ENCODE results near the gene MCL1. TPM values are rescaled to one million over a fixed set of nuclear protein-coding genes. Genes with fewer than 3 reads are reported as not detected.
A peak's percentile ranks its signal among the peaks of the same experiment; 100 is the strongest.
"Not testable (repeated sequence)": the region's sequence is repeated elsewhere in the genome, so short reads cannot be mapped to it uniquely, and the experiment has no call there.

Gene MCL1
- total RNA-seq, 1 donor from 2014 or later = 85.9 TPM

DNA sequence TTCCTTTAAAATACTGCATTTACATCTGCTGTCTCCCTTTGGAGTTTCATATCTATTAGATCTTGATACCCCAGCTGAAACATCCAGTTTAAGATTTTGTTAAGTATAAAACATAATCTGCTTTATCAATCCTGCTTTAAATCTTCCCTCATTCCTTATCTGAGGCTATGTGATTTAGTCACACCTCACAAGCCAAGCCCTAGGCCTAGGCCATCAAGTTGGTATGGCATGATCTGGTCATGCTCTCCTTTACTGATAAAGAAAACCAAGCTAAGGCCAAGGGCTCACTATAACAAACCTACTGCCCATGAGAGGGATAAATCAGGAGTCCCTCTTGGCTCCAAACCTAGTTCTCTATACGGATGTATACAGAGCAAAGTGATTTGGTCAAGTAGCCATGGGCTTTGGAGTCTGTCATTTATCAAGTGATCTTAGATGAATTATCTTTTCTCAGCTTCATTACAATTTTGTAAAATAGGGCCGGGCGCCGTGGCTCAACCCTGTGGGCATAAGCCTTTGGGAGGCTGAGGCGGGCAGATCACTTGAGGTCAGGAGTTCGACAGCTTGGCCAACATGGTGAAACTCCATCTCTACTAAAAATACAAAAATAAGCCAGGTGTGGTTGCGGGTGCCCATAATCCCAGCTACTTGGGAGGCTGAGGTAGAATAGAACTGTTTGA, 27.2 kb upstream of the MCL1 start:
- DNase-seq = no peak
- intact Hi-C loops (cut with DNase I) = no loop called here
- no peak for ATAC-seq (ENCODE audit: poor library complexity)

DNA sequence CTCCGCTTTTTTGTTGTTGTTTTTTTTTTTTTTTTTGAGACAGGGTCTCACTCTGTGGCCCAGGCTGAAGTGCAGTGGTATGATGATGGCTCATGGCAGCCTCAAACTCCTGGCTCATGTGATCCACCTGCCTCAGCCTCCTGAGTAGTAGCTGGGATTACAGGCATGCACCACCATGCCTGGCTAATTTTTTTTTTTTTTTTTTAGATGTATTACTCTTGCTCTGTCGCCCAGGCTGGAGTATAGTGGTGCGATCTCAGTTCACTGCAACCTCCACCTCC, 26.0 kb upstream of the MCL1 start:
- ATAC-seq (ENCODE audit: poor library complexity); intact Hi-C loops (cut with DNase I); DNase-seq: not testable (repeated sequence)

DNA sequence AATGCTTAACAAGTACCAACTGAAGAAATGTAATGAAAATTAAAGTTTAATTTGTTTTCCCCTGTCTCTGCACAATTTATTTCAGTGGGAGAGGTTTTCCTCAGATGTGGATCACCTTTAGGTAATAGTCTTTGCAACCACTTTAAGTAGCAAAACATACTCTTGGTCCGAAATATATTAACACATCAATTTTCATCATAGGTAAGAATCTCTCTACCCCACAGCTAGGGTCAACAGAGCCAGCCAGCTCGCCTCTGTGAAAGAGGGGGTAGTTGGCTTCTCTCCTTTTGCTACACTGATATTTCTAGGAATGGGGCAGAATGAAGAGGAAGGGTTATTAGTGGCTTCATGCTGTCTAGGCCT, 24.8 kb upstream of the MCL1 start:
- DNase-seq = no peak
- intact Hi-C loops (cut with DNase I) = no loop called here
- no peak for ATAC-seq (ENCODE audit: poor library complexity)

DNA sequence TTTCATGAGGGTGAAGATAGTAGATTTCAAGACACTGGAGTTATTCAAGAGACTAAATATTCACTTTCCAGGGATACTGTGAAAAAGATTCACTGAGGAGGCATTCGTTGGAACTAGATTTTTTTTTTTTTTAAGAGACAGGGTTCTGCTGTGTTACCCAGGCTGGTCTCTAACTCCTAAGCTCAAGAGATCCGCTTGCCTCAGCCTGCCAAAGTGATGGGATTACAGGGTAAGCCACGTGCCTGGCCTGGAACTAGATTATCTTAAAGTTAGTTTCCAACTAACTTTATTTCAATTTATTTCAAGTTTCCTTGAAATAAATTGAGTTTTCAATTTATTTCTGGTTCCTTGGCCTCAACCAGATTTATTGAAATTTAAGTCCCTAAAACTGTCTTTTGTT, 24.3 kb upstream of the MCL1 start:
- DNase-seq = no peak
- ATAC-seq (ENCODE audit: poor library complexity) = no peak
- intact Hi-C loops (cut with DNase I) = no loop called here

DNA sequence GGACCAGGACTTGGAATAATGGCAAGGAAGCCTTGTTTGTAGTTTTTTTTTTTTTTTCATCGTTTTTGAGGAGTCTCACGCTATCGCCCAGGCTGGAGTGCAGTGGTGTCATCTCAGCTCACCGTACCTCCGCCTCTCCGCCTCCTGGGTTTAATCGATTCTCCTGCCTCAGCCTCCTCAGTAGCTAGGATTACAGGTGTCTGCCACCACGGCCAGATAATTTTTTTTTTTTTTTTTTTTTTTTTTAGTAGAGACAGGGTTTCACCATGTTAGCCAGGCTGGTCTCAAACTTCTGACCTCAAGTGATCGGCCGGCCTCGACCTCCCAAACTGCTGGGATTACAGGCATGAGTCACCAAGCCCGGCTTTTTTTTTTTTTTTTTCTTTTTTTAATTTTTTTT, 23.0 kb upstream of the MCL1 start:
- intact Hi-C loops (cut with DNase I); DNase-seq; ATAC-seq (ENCODE audit: poor library complexity): not testable (repeated sequence)

DNA sequence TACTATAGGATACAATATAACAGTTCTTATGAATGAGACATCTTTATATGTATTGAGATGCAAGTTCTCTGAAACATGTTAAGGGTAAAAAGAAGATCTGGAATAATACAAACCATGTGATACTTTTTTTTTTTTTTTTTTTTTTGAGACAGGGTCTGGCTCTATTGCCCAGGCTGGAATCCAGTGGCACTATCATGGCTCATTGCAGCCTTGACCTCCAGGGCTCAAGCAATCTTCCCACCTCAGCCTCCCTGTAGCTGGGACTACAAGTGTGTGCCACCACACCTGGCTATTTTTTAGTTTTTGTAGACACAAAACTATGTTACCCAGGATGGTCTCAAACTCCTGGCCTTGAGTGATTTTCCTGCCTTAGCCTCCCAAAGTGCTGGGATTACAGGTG, 22.1 kb upstream of the MCL1 start:
- intact Hi-C loops (cut with DNase I) = no loop called here
- ATAC-seq (ENCODE audit: poor library complexity) (no peak), DNase-seq (no peak)

DNA sequence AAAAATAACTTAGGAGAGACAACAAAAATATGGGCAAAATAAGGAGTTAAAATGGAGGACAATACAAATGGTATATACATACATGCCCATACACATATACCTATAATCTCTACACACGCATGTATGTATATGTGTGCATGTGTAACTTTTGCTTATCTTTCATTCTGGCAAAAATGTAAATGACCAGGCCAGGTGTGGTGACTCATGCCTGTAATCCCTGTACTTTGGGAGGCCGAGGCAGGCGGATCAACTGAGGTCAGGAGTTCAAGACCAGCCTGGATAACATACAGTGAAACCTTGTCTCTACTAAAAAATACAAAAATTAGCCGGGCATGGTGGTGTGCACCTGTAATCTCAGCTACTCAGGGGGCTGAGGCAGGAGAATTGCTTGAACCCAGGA, 18.9 kb upstream of the MCL1 start:
- ATAC-seq (ENCODE audit: poor library complexity); intact Hi-C loops (cut with DNase I); DNase-seq: not testable (repeated sequence)

DNA sequence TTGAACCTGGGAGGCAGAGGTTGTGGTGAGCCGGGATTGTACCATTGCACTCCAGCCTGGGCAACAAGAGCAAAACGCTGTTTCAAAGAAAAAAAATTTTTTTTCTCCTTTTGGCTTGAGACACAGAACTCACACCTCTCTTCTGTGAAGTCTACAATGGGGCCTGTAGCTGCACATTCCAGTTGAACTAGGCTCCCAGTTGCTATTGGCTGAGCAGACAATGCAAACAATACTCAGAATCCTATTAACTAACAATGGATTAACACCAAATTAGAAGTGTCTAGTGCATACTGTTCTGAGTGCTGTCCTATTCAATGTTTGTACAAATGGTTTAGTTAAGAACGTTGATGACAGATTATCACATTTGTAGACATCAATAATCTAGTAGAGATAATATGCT, 17.6 kb upstream of the MCL1 start:
- intact Hi-C loops (cut with DNase I) = no loop called here
- DNase-seq = no peak
- no peak for ATAC-seq (ENCODE audit: poor library complexity)

DNA sequence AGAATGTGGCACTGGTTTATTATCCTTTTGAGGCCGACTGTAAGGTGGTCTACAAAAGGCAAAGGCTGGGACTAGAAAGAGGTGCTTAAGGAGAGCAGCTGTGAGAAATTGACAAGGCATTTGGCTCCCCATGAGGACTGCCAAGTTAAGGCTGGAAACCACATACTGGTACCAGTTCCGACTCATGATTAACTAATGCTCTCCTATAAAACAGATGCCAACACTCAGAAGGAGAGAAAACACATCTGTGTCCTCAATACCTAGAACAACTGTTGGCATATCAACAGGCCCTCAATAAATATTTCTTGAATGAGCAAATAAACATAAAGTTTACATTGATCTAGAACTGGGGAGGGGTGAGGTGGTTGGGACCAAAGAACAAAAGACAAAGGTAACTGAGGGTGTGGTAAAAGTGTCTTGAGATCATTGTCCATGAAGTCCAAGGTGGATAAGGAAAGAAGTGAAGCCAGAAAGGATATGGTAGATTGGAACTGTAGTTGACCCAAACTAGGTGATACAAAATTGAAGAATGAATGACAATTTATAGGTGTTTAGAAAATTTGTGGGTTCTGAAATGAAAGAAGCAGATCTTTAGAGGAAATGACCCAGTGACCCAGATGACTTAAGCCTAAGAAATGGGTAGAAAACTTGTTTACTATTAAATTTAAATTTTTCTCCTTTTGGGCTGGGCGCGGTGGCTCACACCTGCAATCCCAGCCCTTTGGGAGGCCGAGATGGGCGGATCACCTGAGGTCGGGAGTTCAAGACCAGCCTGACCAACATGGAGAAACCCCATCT, 16.9 kb upstream of the MCL1 start:
- ATAC-seq (ENCODE audit: poor library complexity) = no peak
- no peak for DNase-seq

DNA sequence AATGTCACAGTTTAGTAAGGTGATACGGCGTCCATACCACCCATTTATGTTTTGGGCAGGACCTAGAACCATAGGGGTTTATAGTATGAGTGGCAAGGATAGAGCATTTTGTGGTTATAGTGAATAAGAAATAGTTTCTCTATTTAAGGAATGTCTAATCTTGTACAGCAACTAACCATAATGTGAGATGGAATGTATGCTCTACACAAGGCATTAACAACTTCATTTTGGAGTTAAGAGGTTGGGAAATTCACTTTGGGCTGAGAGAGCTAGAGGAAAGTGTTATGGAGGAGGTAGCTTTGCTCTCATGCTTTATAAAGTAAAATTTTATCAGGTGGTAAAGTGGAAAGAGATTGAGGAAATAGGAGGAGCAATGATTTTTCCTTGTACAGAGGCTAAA, 3.0 kb upstream of the MCL1 start:
- no peak for DNase-seq
- no peak for ATAC-seq (ENCODE audit: poor library complexity)
- intact Hi-C loops (cut with DNase I) = no loop called here

More for the DNA sequence above, 16.9 kb upstream of the MCL1 start:
- intact Hi-C loops (cut with DNase I) = no loop called here

DNA sequence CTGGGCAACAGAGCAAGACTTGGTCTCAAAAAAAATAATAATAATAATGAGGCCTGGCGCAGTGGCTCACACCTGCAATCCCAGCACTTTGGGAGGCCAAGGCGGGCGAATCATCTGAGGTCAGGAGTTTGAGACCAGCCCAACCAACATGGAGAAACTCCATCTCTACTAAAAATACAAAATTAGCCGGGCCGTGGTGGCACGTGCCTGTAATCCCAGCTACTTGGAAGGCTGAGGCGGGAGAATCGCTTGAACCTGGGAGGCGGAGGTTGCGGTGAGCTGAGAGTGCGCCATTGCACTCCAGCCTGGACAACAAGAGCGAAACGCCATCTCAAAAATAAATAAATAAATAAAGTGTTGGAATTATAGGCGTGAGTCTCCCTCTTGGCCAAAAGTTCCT, 2.6 kb upstream of the MCL1 start:
- DNase-seq; intact Hi-C loops (cut with DNase I); ATAC-seq (ENCODE audit: poor library complexity): not testable (repeated sequence)

DNA sequence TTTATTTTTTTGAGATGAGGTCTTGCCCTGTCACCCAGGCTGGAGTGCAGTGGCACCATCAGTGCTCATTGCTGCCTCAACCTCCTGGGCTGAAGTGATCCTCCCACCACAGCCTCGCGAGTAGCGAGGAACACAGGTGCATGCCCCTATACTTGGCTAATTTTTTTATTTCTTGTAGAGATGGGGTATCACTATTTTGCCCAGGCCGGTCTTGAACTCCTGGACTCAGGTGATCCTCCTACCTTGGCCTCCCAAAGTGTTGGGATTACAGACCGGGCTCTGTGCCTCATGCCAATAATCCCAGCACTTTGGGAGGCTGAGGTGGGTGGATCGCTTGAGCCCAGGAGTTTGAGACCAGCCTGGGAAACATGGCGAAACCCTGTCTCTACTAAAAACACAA, 2.0 kb upstream of the MCL1 start:
- ATAC-seq (ENCODE audit: poor library complexity); DNase-seq; intact Hi-C loops (cut with DNase I): not testable (repeated sequence)

DNA sequence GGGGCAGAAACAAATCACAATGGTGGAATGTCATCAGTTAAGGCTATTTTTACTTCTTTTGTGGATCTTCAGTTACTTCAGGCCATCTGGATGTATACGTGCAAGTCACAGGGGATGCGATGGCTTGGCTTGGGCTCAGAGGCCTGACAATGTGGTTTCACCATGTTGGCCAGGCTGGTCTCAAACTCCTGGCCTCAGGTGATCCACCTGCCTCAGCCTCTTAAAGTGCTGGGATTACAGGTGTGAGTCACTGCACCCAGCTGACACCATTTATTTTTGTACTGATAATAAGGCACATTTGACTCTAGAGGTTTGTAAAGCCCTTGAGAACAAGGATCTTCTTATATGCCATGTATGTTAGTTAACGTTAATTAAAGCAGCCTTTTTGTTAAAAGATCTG, 1.6 kb upstream of the MCL1 start:
- DNase-seq; ATAC-seq (ENCODE audit: poor library complexity); intact Hi-C loops (cut with DNase I): not testable (repeated sequence)

DNA sequence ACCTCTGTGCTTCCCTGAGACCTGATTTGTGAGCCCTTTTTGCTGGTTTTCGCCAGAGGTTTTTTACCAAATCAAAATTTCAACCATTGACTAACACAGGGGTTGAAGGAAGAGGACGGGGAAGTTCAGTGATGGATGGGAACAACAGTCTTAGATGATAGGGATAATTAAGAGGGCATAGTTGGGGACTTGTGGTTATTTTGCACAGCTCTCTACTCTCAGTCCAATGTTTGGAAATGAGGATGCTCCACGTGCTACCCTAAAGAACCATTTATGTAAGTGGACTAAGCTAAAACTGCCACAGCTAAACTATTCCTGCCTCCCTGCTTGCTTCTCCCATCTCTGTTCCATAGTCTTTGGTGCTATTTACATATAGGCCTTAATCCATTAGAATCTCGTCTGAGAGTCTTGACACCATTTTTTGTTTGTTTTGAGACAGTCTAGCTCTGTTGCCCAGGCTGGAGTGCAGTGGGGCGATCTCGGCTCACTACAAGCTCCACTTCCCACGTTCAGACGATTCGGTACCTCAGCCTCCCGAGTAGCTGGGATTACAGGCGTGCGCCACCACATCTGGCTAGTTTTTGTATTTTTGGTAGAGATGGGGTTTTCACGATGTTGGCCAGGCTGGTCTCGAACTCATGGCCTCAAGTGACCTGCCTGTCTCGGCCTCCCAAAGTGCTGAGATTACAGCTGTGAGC, 684 bp upstream of the MCL1 start:
- peak; percentile 1 for ATAC-seq (ENCODE audit: poor library complexity)
- intact Hi-C loops (cut with DNase I) = no loop called here
- DNase-seq = no peak

DNA sequence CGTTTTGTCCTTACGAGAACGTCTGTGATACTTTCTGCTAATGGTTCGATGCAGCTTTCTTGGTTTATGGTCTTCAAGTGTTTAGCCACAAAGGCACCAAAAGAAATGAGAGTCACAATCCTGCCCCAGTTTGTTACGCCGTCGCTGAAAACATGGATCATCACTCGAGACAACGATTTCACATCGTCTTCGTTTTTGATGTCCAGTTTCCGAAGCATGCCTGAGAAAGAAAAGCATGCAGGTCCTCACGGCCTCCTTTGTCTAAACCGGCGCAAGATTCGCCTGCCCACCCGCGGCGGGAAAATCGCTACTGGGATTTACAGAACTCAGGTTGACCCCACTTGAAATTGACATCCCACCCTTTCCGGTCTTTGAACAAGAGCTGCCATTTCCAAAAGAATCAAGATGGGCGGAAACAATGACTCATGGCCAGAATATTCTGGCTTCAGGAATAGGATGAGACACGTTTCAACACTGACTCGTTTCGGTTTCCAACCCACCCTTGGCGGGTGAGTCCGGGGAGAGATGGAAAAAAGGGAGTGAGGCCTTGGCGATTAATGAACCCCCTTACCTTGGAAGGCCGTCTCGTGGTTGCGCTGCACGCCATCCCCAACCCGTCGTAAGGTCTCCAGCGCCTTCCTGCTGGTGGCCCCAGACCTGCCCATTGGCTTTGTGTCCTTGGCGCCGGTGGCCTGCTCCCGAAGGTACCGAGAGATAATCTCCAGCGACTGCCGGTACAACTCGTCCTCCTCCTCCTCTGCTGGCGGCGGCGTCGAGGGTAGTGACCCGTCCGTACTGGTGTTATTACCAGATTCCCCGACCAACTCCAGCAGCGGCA, 919 bp downstream of the MCL1 start:
- peak; percentile 24 for ATAC-seq (ENCODE audit: poor library complexity)
- intact Hi-C loops (cut with DNase I) = no loop called here
- peak; percentile 72 for DNase-seq

DNA sequence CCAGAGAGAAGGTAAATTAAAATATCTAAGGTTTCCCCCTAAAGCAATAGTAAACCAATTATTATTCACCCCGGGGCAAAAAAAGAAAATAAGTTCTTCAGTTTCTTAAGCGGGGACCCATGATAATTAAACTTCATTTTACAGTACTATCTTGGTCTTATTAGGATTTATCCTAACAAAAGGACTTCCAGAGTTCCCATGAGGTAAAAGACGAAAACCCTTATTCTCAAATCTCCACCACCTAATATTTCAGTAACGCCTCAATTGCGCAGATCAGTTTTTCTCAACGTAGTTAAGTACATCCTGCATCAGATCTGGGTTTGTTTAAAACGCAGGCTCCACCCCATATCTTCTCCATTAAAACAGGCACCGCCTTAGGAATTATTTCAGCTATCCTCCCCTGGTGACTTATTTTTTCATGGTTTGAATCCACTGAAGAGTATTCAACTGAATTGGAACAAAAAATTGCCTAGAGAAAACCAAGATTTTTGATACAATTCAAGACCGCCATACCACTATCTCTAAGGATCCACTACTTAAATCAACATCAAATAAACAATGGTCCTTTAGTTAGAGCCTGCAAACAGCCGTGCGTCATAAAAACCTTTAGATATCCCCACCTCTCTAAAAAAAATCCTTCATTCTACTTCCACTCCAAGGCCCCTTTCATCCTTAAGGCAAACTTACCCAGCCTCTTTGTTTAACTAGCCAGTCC, 1.7 kb downstream of the MCL1 start:
- ATAC-seq (ENCODE audit: poor library complexity) (no peak), DNase-seq (no peak)
- intact Hi-C loops (cut with DNase I) = no loop called here

DNA sequence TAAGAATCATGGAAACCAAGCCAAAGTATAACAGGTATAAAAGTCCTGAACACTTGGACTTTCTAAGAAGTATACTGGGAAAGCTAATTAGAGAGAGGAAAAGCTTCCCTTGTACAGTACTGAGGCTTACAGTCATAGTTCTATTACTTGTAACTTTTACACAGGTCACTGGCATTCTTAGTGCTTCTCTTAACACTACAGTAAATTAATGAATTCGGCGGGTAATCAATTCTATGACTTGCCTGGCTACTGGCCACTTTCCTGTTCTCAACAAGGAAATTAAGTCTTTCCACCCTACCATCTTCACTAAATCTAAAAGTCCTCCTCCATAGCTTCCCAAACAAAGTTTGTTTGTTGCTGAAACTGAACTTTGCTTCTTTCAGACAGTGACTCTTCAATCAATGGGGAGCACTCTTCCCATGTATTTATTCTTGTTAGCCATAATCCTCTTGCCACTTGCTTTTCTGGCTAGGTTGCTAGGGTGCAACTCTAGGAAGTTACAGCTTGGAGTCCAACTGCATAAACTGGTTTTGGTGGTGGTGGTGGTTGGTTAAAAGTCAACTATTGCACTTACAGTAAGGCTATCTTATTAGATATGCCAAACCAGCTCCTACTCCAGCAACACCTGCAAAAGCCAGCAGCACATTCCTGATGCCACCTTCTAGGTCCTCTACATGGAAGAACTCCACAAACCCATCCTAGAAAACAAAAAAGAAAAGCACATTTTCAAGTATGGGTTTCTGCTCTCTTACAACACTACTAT, 2.4 kb downstream of the MCL1 start:
- DNase-seq = no peak
- ATAC-seq (ENCODE audit: poor library complexity) = no peak
- intact Hi-C loops (cut with DNase I) = no loop called here

DNA sequence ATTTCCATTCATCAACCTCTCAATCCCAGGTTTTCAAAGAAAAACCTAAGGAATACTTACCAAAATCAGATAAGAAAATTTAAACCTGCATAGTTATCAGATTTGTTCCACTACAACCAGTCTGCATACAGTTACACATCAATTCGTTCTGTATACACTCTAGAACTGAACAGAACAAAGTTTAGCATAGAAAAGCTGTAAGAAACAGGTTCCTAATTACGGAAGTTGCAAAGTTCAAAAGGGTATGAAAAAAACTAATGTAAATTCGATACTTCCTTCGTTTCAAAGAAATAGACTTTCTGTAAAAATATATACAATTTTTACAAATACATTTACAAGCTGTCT, 3.1 kb downstream of the MCL1 start:
- DNase-seq = no peak
- no peak for ATAC-seq (ENCODE audit: poor library complexity)
- intact Hi-C loops (cut with DNase I) = no loop called here

All from Right ventricle myocardium superior (tissue), 1 donor.